GM23338 (cell line): ENCODE results near the gene ICAM4. TPM values are rescaled to one million over a fixed set of nuclear protein-coding genes. Genes with fewer than 3 reads are reported as not detected.

Experiments used
- ATAC-seq: fragments of 200-7000 bp; cut with Tn5 transposase; 3 replicates; pipeline ENCODE4 v1.9.1; 2020
- DNase-seq: peaks from one replicate; pipeline ENCODE4 v3.0.0-alpha.2; 2015; ENCODE audit warnings: low spot score
- H2AFZ ChIP-seq: fragments of 200-600 bp; sonication (generic); 2 replicates; pipeline ENCODE4 v1.8.0; 2016; ENCODE audit warnings: antibody characterized with exemption, mild to moderate bottlenecking, moderate library complexity
- H3F3A ChIP-seq: fragments of 200-600 bp; sonication (generic); replicated peaks from 2 replicates; pipeline ENCODE4 v1.8.0; 2017; ENCODE audit warnings: antibody characterized with exemption, mixed run types, low read depth
- H3K27ac ChIP-seq: fragments of 200-600 bp; sonication (generic); 2 replicates; pipeline ENCODE4 v1.6.1; 2016; ENCODE audit warnings: low read depth
- H3K27me3 ChIP-seq: fragments of 200-600 bp; sonication (generic); 2 replicates; pipeline ENCODE4 v1.8.0; 2016; ENCODE audit warnings: mild to moderate bottlenecking, mixed run types, moderate library complexity; ENCODE audit not compliant: insufficient read depth
- H3K36me3 ChIP-seq: fragments of 200-600 bp; sonication (generic); 2 replicates; pipeline ENCODE4 v1.8.0; 2016; ENCODE audit warnings: mild to moderate bottlenecking; ENCODE audit not compliant: insufficient read depth
- H3K4me1 ChIP-seq: fragments of 200-600 bp; sonication (generic); 2 replicates; pipeline ENCODE4 v1.8.0; 2016; ENCODE audit warnings: mild to moderate bottlenecking, moderate library complexity; ENCODE audit not compliant: insufficient read depth
- H3K4me2 ChIP-seq: fragments of 200-600 bp; sonication (generic); 2 replicates; pipeline ENCODE4 v1.7.1; 2017; ENCODE audit warnings: mixed run types
- H3K4me3 ChIP-seq: fragments of 200-600 bp; sonication (generic); 2 replicates; pipeline ENCODE4 v1.6.1; 2016; ENCODE audit warnings: mixed run types
- H3K79me2 ChIP-seq: fragments of 200-600 bp; sonication (generic); replicated peaks from 2 replicates; pipeline ENCODE4 v1.8.0; 2017; ENCODE audit warnings: mild to moderate bottlenecking; ENCODE audit not compliant: insufficient read depth
- H3K9me2 ChIP-seq: fragments of 200-600 bp; sonication (generic); 2 replicates; pipeline ENCODE4 v1.8.0; 2017; ENCODE audit not compliant: insufficient read depth
- H4K20me1 ChIP-seq: fragments of 200-600 bp; sonication (generic); replicated peaks from 2 replicates; pipeline ENCODE4 v1.8.0; 2017; ENCODE audit warnings: mild to moderate bottlenecking; ENCODE audit not compliant: insufficient read depth
- H3K27ac Mint-ChIP-seq: 2 replicates; pipeline ENCODE4 v1.8.0; 2020; ENCODE audit warnings: inconsistent platforms, mild to moderate bottlenecking, moderate library complexity, mixed read lengths
- H3K27me3 Mint-ChIP-seq: 3 replicates; pipeline ENCODE4 v1.8.0; 2022; ENCODE audit warnings: low read depth, mild to moderate bottlenecking, moderate library complexity, mixed read lengths, inconsistent platforms; ENCODE audit not compliant: insufficient read depth, poor library complexity
- H3K36me3 Mint-ChIP-seq: 3 replicates; pipeline ENCODE4 v1.8.0; 2021; ENCODE audit warnings: low read depth, mild to moderate bottlenecking, inconsistent platforms, moderate library complexity, mixed read lengths
- H3K4me1 Mint-ChIP-seq: 3 replicates; pipeline ENCODE4 v1.8.0; 2020; ENCODE audit warnings: mild to moderate bottlenecking, inconsistent platforms, mixed read lengths
- H3K4me3 Mint-ChIP-seq: 3 replicates; pipeline ENCODE4 v1.8.0; 2021; ENCODE audit warnings: moderate library complexity, mild to moderate bottlenecking, inconsistent platforms, mixed read lengths
- H3K9me3 Mint-ChIP-seq: 3 replicates; pipeline ENCODE4 v1.8.0; 2020; ENCODE audit warnings: moderate library complexity, mild to moderate bottlenecking, inconsistent platforms, mixed read lengths
- CREB1 ChIP-seq: fragments of 250-450 bp; sonication (Bioruptor Pico); IDR thresholded peaks from 2 replicates; pipeline ENCODE4 v1.5.0; 2020; ENCODE audit warnings: low read depth, mild to moderate bottlenecking, moderate library complexity
- CTCF ChIP-seq, 2 experiments: fragments of 200-600 bp in 1 of 2; sonication (generic) in 1 of 2; conservative IDR thresholded peaks; 2 replicates each; pipeline versions ENCODE4 v1.5.1 to v1.6.1; 2016 to 2017; ENCODE audit warnings: antibody characterized with exemption in 2 of 2, low read depth in 2 of 2, mild to moderate bottlenecking in 2 of 2, moderate library complexity in 1 of 2
- ETS1 ChIP-seq: IDR thresholded peaks from 2 replicates; pipeline ENCODE4 v1.6.1; 2016; ENCODE audit warnings: antibody characterized with exemption
- EZH2 ChIP-seq: fragments of 200-600 bp; sonication (generic); IDR thresholded peaks from one replicate; pipeline ENCODE4 v1.8.0; 2017; ENCODE audit warnings: antibody characterized with exemption, mild to moderate bottlenecking, low read depth; ENCODE audit not compliant: unreplicated experiment
- EZH2phosphoT487 ChIP-seq: fragments of 200-600 bp; sonication (generic); IDR thresholded peaks from one replicate; pipeline ENCODE4 v1.8.1; 2018; ENCODE audit warnings: antibody characterized with exemption; ENCODE audit not compliant: unreplicated experiment
- JUNB ChIP-seq: IDR thresholded peaks from one replicate; pipeline ENCODE4 v1.6.1; 2016; ENCODE audit warnings: antibody characterized with exemption; ENCODE audit not compliant: unreplicated experiment
- NANOG ChIP-seq: IDR thresholded peaks from 2 replicates; pipeline ENCODE4 v1.6.1; 2016; ENCODE audit warnings: antibody characterized with exemption, borderline replicate concordance
- POLR2AphosphoS5 ChIP-seq: IDR thresholded peaks from 2 replicates; pipeline ENCODE4 v1.6.1; 2016; ENCODE audit warnings: antibody characterized with exemption, low read depth
- REST ChIP-seq: IDR thresholded peaks from one replicate; pipeline ENCODE4 v1.6.1; 2018; ENCODE audit warnings: antibody characterized with exemption; ENCODE audit not compliant: unreplicated experiment
- STAT1 ChIP-seq: IDR thresholded peaks from one replicate; pipeline ENCODE4 v1.6.1; 2016; ENCODE audit warnings: antibody characterized with exemption; ENCODE audit not compliant: unreplicated experiment
- ZNF114 ChIP-seq: fragments of 250-450 bp; sonication (Bioruptor Pico); IDR thresholded peaks from 2 replicates; pipeline ENCODE4 v1.5.0; 2020; ENCODE audit warnings: mild to moderate bottlenecking, moderate library complexity
- ZNF331 ChIP-seq: fragments of 250-450 bp; sonication (Bioruptor Pico); IDR thresholded peaks from 2 replicates; pipeline ENCODE4 v1.5.0; 2020; ENCODE audit warnings: low read depth, mild to moderate bottlenecking, moderate library complexity
- ZNF462 ChIP-seq: fragments of 250-450 bp; sonication (Bioruptor Pico); IDR thresholded peaks from 2 replicates; pipeline ENCODE4 v1.5.0; 2020; ENCODE audit warnings: mild to moderate bottlenecking, moderate library complexity
- polyA plus RNA-seq: library from polyadenylated mRNA; unstranded; fragments of >200 nt; fragmentation: Nextera tagmentation; extraction: Ambion mirVana; gene quantifications from 2 replicates; pipeline ENCODE4 v1.2.1, GENCODE V29; 2016
- total RNA-seq: library from RNA; depleted of rRNA; stranded (reverse); fragments of >200 nt; shearing (Covaris generic); gene quantifications from 2 replicates; pipeline ENCODE4 v1.2.3, GENCODE V29; 2014

The ICAM4 gene
- total and polyA plus RNA-seq, 2 experiments from 2014 or later = 0.81 to 1.0 TPM

- no peak overlapping the region for H3K4me3 ChIP-seq
- no peaks in the 10 kb centered on the region for H3K36me3 ChIP-seq
- Mint-ChIP-seq H3K27me3 (peaks cover 43% of the 10 kb centered on the region), H3K9me3 (peaks cover 3% of the 10 kb centered on the region; the same call in 1 of the 3 replicates), H3K27ac (no peak overlapping the region), H3K4me3 (no peak overlapping the region), H3K36me3 (peaks cover 8% of the 10 kb centered on the region; the same call in 2 of the 3 replicates), H3K4me1 (peaks cover 20% of the 10 kb centered on the region; the same call in 2 of the 3 replicates)
- ATAC-seq = no peak
- peaks cover 7% of the 10 kb centered on the region; the same call in 1 of the 2 replicates for H3F3A ChIP-seq
- no peak for DNase-seq
- H2AFZ ChIP-seq = no peak overlapping the region
- H3K27me3 ChIP-seq = peaks cover 45% of the 10 kb centered on the region
- H3K4me1 ChIP-seq = peaks cover 11% of the 10 kb centered on the region; the same call in 1 of the 2 replicates
- no peak overlapping the region for H3K4me2 ChIP-seq
- TF ChIP-seq ZNF114 (no peak), CREB1 (CRISPR knock-in tag) (no peak), ZNF462 (CRISPR knock-in tag) (no peak), NANOG (no peak), JUNB (no peak), ZNF331 (no peak), POLR2AphosphoS5 (no peak), CTCF (conservative IDR thresholded peaks at IDR 0.05; ENCODE audit: low read depth in 2 of 2) (no peak), REST (no peak), STAT1 (no peak), EZH2phosphoT487 (no peak), ETS1 (no peak), EZH2 (no peak)
- no peaks in the 10 kb centered on the region for H3K9me2 ChIP-seq
- H4K20me1 ChIP-seq = no peaks in the 10 kb centered on the region; the same call in none of the 2 replicates
- H3K27ac ChIP-seq = no peak overlapping the region
- H3K79me2 ChIP-seq = no peaks in the 10 kb centered on the region
Observed at GRCh38 chr19:10285393-10285792, 1.4 kb upstream of the ICAM4 start.
